Tibial nerve (tissue), 4 donors: ENCODE measurements around the gene GALNT5. TPM values are rescaled to one million over a fixed set of nuclear protein-coding genes. Genes with fewer than 3 reads are reported as not detected.
A peak's percentile ranks its signal among the peaks of the same experiment; 100 is the strongest.

Experiments used
- DNase-seq, 2 donors: peaks; one replicate each; pipeline ENCODE4 v3.0.0-alpha.2; 2019; ENCODE audit warnings: low spot score in 2 of 2
- H3K27ac ChIP-seq, 4 donors: fragments of 200-600 bp; sonication (generic) in 3 of 4; one replicate each; pipeline ENCODE4 v1.5.1; 2017 to 2019; ENCODE audit warnings: mild to moderate bottlenecking in 1 of 4
- H3K27me3 ChIP-seq, 2 donors: fragments of 200-600 bp; sonication (generic) in 1 of 2; one replicate each; pipeline versions ENCODE4 v1.5.1 to v1.6.0; 2017 to 2019
- H3K36me3 ChIP-seq, 3 donors: fragments of 200-600 bp; sonication (generic); one replicate each; pipeline ENCODE4 v1.5.1; 2018 to 2019
- H3K4me1 ChIP-seq, 4 donors: fragments of 200-600 bp; sonication (generic) in 3 of 4; one replicate each; pipeline ENCODE4 v1.5.1; 2017 to 2019
- H3K4me3 ChIP-seq, 4 donors: fragments of 200-600 bp; sonication (generic) in 3 of 4; one replicate each; pipeline ENCODE4 v1.5.1; 2017 to 2019; ENCODE audit warnings: mild to moderate bottlenecking in 1 of 4, moderate library complexity in 1 of 4
- H3K9me3 ChIP-seq, 4 donors: fragments of 200-600 bp; sonication (generic) in 3 of 4; one replicate each; pipeline ENCODE4 v1.5.1; 2017 to 2019
- CTCF ChIP-seq, 5 experiments: fragments of 200-600 bp in 3 of 5; fragments of 450-650 bp in 2 of 5; sonication (generic) in 3 of 5; IDR thresholded peaks; one replicate each; pipeline ENCODE4 v1.5.1; 2016 to 2019; ENCODE audit warnings: antibody characterized with exemption in 5 of 5, mild to moderate bottlenecking in 3 of 5, moderate library complexity in 2 of 5
- EP300 ChIP-seq, 2 donors: sonication (generic); formaldehyde crosslinking; IDR thresholded peaks; one replicate each; pipeline ENCODE4 v1.6.1; 2017; ENCODE audit warnings: antibody characterized with exemption in 2 of 2, mild to moderate bottlenecking in 1 of 2
- POLR2A ChIP-seq, 2 donors: fragments of 450-650 bp; IDR thresholded peaks; one replicate each; pipeline ENCODE4 v1.6.1; 2017; ENCODE audit warnings: antibody characterized with exemption in 2 of 2, mild to moderate bottlenecking in 2 of 2, moderate library complexity in 2 of 2
- WGBS, 2 donors: methylation state at CpG; one replicate each; pipeline ENCODE4 v1.1.5; 2018; 5-methylcytosine and 5-hydroxymethylcytosine counted together
- total RNA-seq, 4 donors: library from RNA; depleted of rRNA; stranded (reverse); fragments of >200 nt; gene quantifications; one replicate each; pipeline ENCODE4 v1.1.0, GENCODE V29; 2016

GALNT5 gene
- total RNA-seq, 4 donors from 2014 or later, result 0.42 to 0.98 (median 0.87) TPM; not detected in 1

- H3K27me3 ChIP-seq, result no peaks in the 10 kb centered on the region
- TF ChIP-seq POLR2A (IDR thresholded peaks at IDR 0.05) (no peak), CTCF (IDR thresholded peaks at IDR 0.05) (no peak), EP300 (IDR thresholded peaks at IDR 0.05) (no peak)
- H3K36me3 ChIP-seq, result no peaks in the 10 kb centered on the region
- H3K4me1 ChIP-seq, result peaks cover 0 to 11% (median 3%) of the 10 kb centered on the region in 4 donors
- H3K4me3 ChIP-seq, result no peak overlapping the region
- H3K27ac ChIP-seq, result no peak overlapping the region
- no peak for DNase-seq
- WGBS, 2 donors, result 78 to 83% methylated on average over 8 of the region's 8 CpGs
- no peaks in the 10 kb centered on the region for H3K9me3 ChIP-seq
Measured at GRCh38 chr2:157258520-157259326, 1.2 kb downstream of the GALNT5 start.

- Histone ChIP-seq H3K9me3 (no peaks in the 10 kb centered on the region), H3K4me3 (no peak overlapping the region), H3K4me1 (peaks cover 0 to 15% (median 3%) of the 10 kb centered on the region in 4 donors), H3K27ac (no peak overlapping the region), H3K27me3 (no peaks in the 10 kb centered on the region), H3K36me3 (no peaks in the 10 kb centered on the region)
- no peak for DNase-seq
- TF ChIP-seq POLR2A (IDR thresholded peaks at IDR 0.05) (no peak), CTCF (IDR thresholded peaks at IDR 0.05) (no peak), EP300 (IDR thresholded peaks at IDR 0.05) (no peak)
- 94 to 97% methylated on average over 2 of the region's 2 CpGs for WGBS, 2 donors
Measured at GRCh38 chr2:157259386-157259785, 1.9 kb downstream of the GALNT5 start.

- Histone ChIP-seq H3K4me1 (peaks cover 0 to 17% (median 3%) of the 10 kb centered on the region in 4 donors), H3K9me3 (no peaks in the 10 kb centered on the region), H3K27me3 (no peaks in the 10 kb centered on the region), H3K27ac (no peak overlapping the region), H3K4me3 (no peak overlapping the region), H3K36me3 (no peaks in the 10 kb centered on the region)
- DNase-seq, result no peak
- WGBS, 2 donors, result 95 to 98% methylated on average over 2 of the region's 2 CpGs
- no peak for TF ChIP-seq POLR2A (IDR thresholded peaks at IDR 0.05)
- no peak for TF ChIP-seq EP300 (IDR thresholded peaks at IDR 0.05)
- TF ChIP-seq CTCF (IDR thresholded peaks at IDR 0.05), result no peak
Measured at GRCh38 chr2:157259960-157260359, 2.5 kb downstream of the GALNT5 start.

- Histone ChIP-seq H3K9me3 (no peaks in the 10 kb centered on the region), H3K27ac (no peak overlapping the region), H3K27me3 (no peaks in the 10 kb centered on the region), H3K4me1 (peaks cover 0 to 17% (median 3%) of the 10 kb centered on the region in 4 donors), H3K36me3 (no peaks in the 10 kb centered on the region), H3K4me3 (no peak overlapping the region)
- no peak for DNase-seq
- WGBS, 2 donors, result 68 to 72% methylated on average over 4 of the region's 4 CpGs
- no peak for TF ChIP-seq EP300 (IDR thresholded peaks at IDR 0.05)
- no peak for TF ChIP-seq POLR2A (IDR thresholded peaks at IDR 0.05)
- no peak for TF ChIP-seq CTCF (IDR thresholded peaks at IDR 0.05)
Measured at GRCh38 chr2:157260533-157261198, 3.2 kb downstream of the GALNT5 start.

GRCh38 chr2:157261199-157261782, 3.8 kb downstream of the GALNT5 start:
- TF ChIP-seq POLR2A (IDR thresholded peaks at IDR 0.05), result no peak
- TF ChIP-seq CTCF (IDR thresholded peaks at IDR 0.05), result no peak
- peak in 1 of 2 donors; percentile 13 for TF ChIP-seq EP300 (IDR thresholded peaks at IDR 0.05)
- H3K36me3 ChIP-seq, result no peaks in the 10 kb centered on the region
- H3K4me1 ChIP-seq, result peaks cover 0 to 17% (median 3%) of the 10 kb centered on the region in 4 donors
- H3K27me3 ChIP-seq, result no peaks in the 10 kb centered on the region
- no peak overlapping the region for H3K27ac ChIP-seq
- 40 to 43% methylated on average over 6 of the region's 6 CpGs for WGBS, 2 donors
- no peak overlapping the region for H3K4me3 ChIP-seq
- peak in 1 of 2 donors; percentile 11 for DNase-seq
- no peaks in the 10 kb centered on the region for H3K9me3 ChIP-seq
